Smooth muscle cell (in vitro differentiated cells): ENCODE results near the gene FXN. TPM values are rescaled to one million over a fixed set of nuclear protein-coding genes. Genes with fewer than 3 reads are reported as not detected.

Experiments used
- DNase-seq: peaks from one replicate; lab custom pipeline; 2025; ENCODE audit not compliant: unreplicated experiment; lab: John Stamatoyannopoulos, UW
- H2AFZ ChIP-seq: fragments of 200-600 bp; sonication (generic); 2 replicates; pipeline ENCODE4 v1.6.0; 2016; ENCODE audit warnings: antibody characterized with exemption, low read depth, mild to moderate bottlenecking
- H3F3A ChIP-seq: fragments of 200-600 bp; sonication (generic); 2 replicates; pipeline ENCODE4 v1.6.0; 2017; ENCODE audit warnings: antibody characterized with exemption, low read depth
- H3K27ac ChIP-seq: fragments of 200-600 bp; sonication (generic); 2 replicates; pipeline ENCODE4 v1.5.1; 2016; ENCODE audit warnings: low read depth, mild to moderate bottlenecking
- H3K27me3 ChIP-seq: fragments of 200-600 bp; sonication (generic); 2 replicates; pipeline ENCODE4 v1.6.1; 2016; ENCODE audit warnings: low read depth, mild to moderate bottlenecking
- H3K36me3 ChIP-seq: fragments of 200-600 bp; sonication (generic); 2 replicates; pipeline ENCODE4 v1.5.1; 2016; ENCODE audit warnings: low read depth
- H3K4me1 ChIP-seq: fragments of 200-600 bp; sonication (generic); 2 replicates; pipeline ENCODE4 v1.5.1; 2016; ENCODE audit warnings: low read depth
- H3K4me2 ChIP-seq: fragments of 200-600 bp; sonication (generic); 2 replicates; pipeline ENCODE4 v1.6.0; 2016; ENCODE audit warnings: mild to moderate bottlenecking
- H3K4me3 ChIP-seq: fragments of 200-600 bp; sonication (generic); 2 replicates; pipeline ENCODE4 v1.5.1; 2016; ENCODE audit warnings: mild to moderate bottlenecking
- H3K79me2 ChIP-seq: fragments of 200-600 bp; sonication (generic); 2 replicates; pipeline ENCODE4 v1.6.0; 2016; ENCODE audit warnings: low read depth, mild to moderate bottlenecking
- H3K9ac ChIP-seq: fragments of 200-600 bp; sonication (generic); 2 replicates; pipeline ENCODE4 v1.6.0; 2016; ENCODE audit warnings: low read depth
- H3K9me3 ChIP-seq: fragments of 200-600 bp; sonication (generic); replicated peaks from 2 replicates; pipeline ENCODE4 v1.5.1; 2016; ENCODE audit warnings: low read depth
- H4K20me1 ChIP-seq: fragments of 200-600 bp; sonication (generic); 2 replicates; pipeline ENCODE4 v1.6.0; 2016; ENCODE audit warnings: low read depth
- WGBS: methylation state at CpG from one replicate; pipeline ENCODE4 v1.1.7; 2016; ENCODE audit warnings: low lambda C conversion rate; 5-methylcytosine and 5-hydroxymethylcytosine counted together
- polyA plus RNA-seq: library from polyadenylated mRNA; unstranded; fragments of >200 nt; fragmentation: Nextera tagmentation; extraction: Ambion mirVana; gene quantifications from 2 replicates; pipeline ENCODE4 v1.2.1, GENCODE V29; 2016
- total RNA-seq: library from RNA; depleted of rRNA; stranded (reverse); fragments of >200 nt; gene quantifications from 2 replicates; pipeline ENCODE4 v1.2.3, GENCODE V29; 2014
- TF ChIP-seq, protein P1 (sequence below): fragments of 200-600 bp; sonication (generic); IDR thresholded peaks from 2 replicates; pipeline ENCODE4 v1.5.1; 2017; ENCODE audit warnings: borderline replicate concordance, mild to moderate bottlenecking, antibody characterized with exemption; ENCODE audit not compliant: insufficient read depth, poor library complexity, severe bottlenecking

The FXN gene
- total and polyA plus RNA-seq, 2 experiments from 2014 or later = 15.2 to 16.0 TPM

DNA sequence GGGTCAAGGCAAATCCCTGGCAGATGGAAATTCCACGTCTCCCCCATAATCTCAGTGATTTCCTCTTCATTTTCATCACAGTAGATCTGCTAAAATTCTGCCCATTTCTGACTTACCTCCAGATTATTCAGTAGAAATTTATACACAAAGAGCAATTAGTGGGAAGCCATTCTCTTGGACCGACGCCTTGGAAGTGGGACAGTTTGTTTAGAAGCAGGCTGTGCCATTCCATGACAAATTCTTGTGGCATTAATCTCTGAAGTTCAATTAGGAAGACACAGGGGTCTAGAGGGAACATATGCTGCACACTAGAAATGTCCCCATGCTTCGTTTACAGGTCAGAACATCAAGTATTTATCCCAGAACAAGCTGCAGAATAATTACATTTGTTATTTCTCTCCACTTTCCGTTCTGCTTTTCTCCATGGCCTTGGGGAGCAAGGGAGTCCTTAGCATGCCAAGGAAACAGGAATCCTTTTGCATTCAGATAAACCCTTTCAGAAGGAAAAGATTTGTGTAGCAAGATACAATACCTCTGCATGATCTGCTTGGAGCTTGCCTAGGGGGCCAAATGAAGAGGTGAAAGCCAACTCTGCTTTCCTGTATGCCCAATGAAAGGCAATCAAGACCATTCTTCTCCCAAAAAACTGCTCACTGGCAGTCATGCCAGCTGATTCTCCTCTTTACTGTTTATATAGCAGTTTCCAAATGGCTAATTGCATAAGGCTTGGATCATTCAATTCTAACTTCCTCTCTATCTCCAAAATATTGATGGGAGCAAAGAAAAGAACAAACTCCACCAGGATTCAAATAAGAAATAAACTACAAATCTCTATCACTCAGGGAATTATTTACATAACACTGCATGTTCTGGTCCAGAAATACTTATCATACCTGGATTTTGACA, 19.1 kb upstream of the FXN start:
- Histone ChIP-seq H4K20me1 (no peaks in the 10 kb centered on the region), H2AFZ (no peak overlapping the region), H3K4me2 (no peak overlapping the region), H3F3A (no peaks in the 10 kb centered on the region), H3K4me3 (no peak overlapping the region), H3K36me3 (no peaks in the 10 kb centered on the region), H3K9me3 (no peaks in the 10 kb centered on the region), H3K27ac (no peak overlapping the region), H3K4me1 (no peaks in the 10 kb centered on the region), H3K79me2 (no peaks in the 10 kb centered on the region), H3K9ac (no peak overlapping the region), H3K27me3 (no peaks in the 10 kb centered on the region)
- WGBS = 74% methylated on average over 5 of the region's 5 CpGs
- TF ChIP-seq, protein P1, sequence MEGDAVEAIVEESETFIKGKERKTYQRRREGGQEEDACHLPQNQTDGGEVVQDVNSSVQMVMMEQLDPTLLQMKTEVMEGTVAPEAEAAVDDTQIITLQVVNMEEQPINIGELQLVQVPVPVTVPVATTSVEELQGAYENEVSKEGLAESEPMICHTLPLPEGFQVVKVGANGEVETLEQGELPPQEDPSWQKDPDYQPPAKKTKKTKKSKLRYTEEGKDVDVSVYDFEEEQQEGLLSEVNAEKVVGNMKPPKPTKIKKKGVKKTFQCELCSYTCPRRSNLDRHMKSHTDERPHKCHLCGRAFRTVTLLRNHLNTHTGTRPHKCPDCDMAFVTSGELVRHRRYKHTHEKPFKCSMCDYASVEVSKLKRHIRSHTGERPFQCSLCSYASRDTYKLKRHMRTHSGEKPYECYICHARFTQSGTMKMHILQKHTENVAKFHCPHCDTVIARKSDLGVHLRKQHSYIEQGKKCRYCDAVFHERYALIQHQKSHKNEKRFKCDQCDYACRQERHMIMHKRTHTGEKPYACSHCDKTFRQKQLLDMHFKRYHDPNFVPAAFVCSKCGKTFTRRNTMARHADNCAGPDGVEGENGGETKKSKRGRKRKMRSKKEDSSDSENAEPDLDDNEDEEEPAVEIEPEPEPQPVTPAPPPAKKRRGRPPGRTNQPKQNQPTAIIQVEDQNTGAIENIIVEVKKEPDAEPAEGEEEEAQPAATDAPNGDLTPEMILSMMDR = no peak
- no peak for DNase-seq

DNA sequence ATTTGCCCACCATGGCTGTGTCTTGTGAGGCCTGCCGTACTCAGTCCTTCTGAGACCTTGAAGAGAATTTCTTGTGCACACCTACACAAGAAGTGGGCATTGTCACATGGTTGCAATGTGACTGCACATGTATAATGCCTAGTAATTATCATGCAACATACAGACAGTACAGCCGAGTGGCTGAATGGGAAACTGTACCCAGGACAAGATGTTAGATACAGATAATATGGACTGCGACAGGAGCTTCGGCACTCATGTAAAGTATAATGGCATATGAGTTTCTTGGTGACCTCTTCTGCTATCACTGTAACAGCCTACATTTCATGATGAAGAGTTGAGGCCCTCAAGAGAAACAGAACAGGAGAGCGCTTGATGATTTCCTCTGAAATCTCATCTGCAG, 16.8 kb upstream of the FXN start:
- DNase-seq = no peak
- Histone ChIP-seq H3K36me3 (no peaks in the 10 kb centered on the region), H3K4me1 (no peaks in the 10 kb centered on the region), H3K4me2 (no peak overlapping the region), H3K9ac (no peak overlapping the region), H4K20me1 (no peaks in the 10 kb centered on the region), H3K4me3 (no peak overlapping the region), H2AFZ (no peak overlapping the region), H3K79me2 (no peaks in the 10 kb centered on the region), H3F3A (no peaks in the 10 kb centered on the region), H3K27me3 (no peaks in the 10 kb centered on the region), H3K9me3 (no peaks in the 10 kb centered on the region), H3K27ac (no peak overlapping the region)
- TF ChIP-seq, protein P1 = no peak
- WGBS = 73% methylated on average over 5 of the region's 5 CpGs

DNA sequence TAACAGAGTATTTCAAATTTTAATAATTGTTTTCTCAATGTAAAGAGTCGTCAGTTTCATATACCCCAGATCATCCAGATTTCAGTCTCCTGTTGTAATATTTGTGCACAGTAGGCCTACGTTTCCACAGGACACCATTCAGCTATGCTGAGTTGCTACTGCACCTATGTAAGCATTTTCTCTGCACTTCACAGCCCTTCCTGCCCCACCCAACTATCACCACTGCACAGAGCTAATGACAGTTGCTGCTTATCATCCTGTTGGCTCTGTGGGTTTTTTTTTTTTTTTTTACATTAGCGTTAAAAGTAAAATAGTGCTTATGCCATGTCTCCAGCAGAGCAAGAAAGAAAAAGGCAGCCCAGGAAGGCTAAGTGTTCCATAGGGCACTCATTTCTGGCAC, 15.7 kb upstream of the FXN start:
- Histone ChIP-seq H3K9ac (no peak overlapping the region), H3K4me3 (no peak overlapping the region), H3K9me3 (no peaks in the 10 kb centered on the region), H4K20me1 (no peaks in the 10 kb centered on the region), H3K79me2 (no peaks in the 10 kb centered on the region), H3K36me3 (no peaks in the 10 kb centered on the region), H3K4me2 (no peak overlapping the region), H2AFZ (no peak overlapping the region), H3K4me1 (no peaks in the 10 kb centered on the region), H3K27ac (no peak overlapping the region), H3F3A (no peaks in the 10 kb centered on the region), H3K27me3 (no peaks in the 10 kb centered on the region)
- WGBS = 89% methylated on average over 3 of the region's 3 CpGs
- no peak for DNase-seq
- TF ChIP-seq, protein P1 = no peak
